ENCODE data around the gene DOCK4.
A peak's percentile ranks its signal among the peaks of the same experiment; 100 is the strongest.

Gene DOCK4

GRCh38 chr7:111730476-111731300, 475.5 kb downstream of the DOCK4 start:
- Histone ChIP-seq H3K27me3 (ENCODE audit: control insufficient read depth, insufficient read depth, low read length) (no peaks in the 10 kb centered on the region), H3K4me1 (ENCODE audit: control insufficient read depth, insufficient read depth, low read length) (no peaks in the 10 kb centered on the region), H3K9ac (ENCODE audit: low read depth, low read length) (no peak overlapping the region), H3K4me3 (ENCODE audit: low read depth, low read length) (no peak overlapping the region), H3K9me3 (ENCODE audit: control insufficient read depth, insufficient read depth, low read length) (no peaks in the 10 kb centered on the region), H3K36me3 (ENCODE audit: control insufficient read depth, insufficient read depth, low read length) (peaks cover 2% of the 10 kb centered on the region)

DNA sequence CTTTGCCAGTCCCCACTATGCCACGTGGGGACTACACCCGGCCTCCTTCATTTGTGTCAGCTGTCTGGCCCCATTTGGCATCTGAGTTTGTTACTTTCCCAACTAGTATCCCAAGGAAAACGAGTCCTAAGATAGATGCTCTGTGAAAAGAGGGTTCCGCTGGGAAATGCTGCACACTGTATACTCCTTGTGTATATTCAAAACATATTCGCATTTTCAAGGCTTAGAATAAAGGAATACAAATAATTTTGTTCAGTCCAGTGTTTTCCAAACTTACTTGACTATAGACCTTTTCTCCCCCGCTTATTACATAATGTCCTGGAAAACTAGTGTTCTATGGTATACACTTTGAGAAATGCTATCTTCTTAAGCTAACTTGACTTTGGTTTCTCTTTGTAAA, 476.1 kb downstream of the DOCK4 start:
- H3K27me3 ChIP-seq (ENCODE audit: control insufficient read depth, insufficient read depth, low read length) = no peaks in the 10 kb centered on the region
- H3K4me1 ChIP-seq (ENCODE audit: control insufficient read depth, insufficient read depth, low read length) = no peaks in the 10 kb centered on the region
- H3K36me3 ChIP-seq (ENCODE audit: control insufficient read depth, insufficient read depth, low read length) = peaks cover 2% of the 10 kb centered on the region
- no peak overlapping the region for H3K9ac ChIP-seq (ENCODE audit: low read depth, low read length)
- no peak overlapping the region for H3K4me3 ChIP-seq (ENCODE audit: low read depth, low read length)
- H3K9me3 ChIP-seq (ENCODE audit: control insufficient read depth, insufficient read depth, low read length) = no peaks in the 10 kb centered on the region

DNA sequence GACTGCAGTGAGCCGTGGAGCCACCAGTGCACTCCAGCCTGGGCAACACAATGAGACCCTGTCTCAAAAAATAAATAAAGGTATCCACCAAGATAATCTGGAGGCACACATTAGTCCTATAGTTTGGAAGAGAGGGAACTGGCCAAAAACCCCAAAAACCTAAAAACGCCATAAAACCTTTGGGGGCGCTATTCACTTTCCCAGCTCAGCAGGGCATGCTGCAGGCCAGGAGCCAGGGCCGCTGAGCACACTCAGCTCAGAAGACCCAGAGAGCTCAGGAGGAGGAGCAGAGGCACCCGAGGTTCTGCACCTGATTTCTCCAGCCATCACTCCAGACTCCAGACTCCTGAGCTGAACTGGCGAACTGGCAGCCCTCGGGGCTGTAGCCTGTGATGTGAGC, 476.7 kb downstream of the DOCK4 start:
- Histone ChIP-seq H3K27me3 (ENCODE audit: control insufficient read depth, insufficient read depth, low read length) (no peaks in the 10 kb centered on the region), H3K4me3 (ENCODE audit: low read depth, low read length) (no peak overlapping the region), H3K4me1 (ENCODE audit: control insufficient read depth, insufficient read depth, low read length) (no peaks in the 10 kb centered on the region), H3K9me3 (ENCODE audit: control insufficient read depth, insufficient read depth, low read length) (no peaks in the 10 kb centered on the region), H3K36me3 (ENCODE audit: control insufficient read depth, insufficient read depth, low read length) (peaks cover 2% of the 10 kb centered on the region), H3K9ac (ENCODE audit: low read depth, low read length) (no peak overlapping the region)

DNA sequence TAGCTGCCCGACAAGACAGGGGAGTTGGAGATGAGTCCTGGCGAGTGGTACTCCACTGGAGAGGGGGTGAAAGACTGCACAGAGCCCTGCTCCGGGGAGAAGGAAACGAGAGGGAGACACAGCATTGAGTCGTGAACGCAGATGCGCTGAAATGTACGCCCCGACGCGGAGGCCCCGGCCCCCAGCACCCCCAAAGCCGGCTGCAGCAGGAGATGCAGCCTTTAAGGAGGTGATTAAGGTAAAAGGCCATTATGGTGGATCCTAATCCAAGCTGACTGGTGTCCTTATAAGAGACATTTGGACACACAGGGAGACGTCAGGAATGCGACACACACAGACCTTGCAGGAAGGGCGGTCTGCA, 477.6 kb downstream of the DOCK4 start:
- peaks cover 2% of the 10 kb centered on the region for H3K36me3 ChIP-seq (ENCODE audit: control insufficient read depth, insufficient read depth, low read length)
- peak overlapping the region; percentile 8 for H3K9ac ChIP-seq (ENCODE audit: low read depth, low read length)
- H3K4me3 ChIP-seq (ENCODE audit: low read depth, low read length) = peak overlapping the region; percentile 23
- H3K9me3 ChIP-seq (ENCODE audit: control insufficient read depth, insufficient read depth, low read length) = no peaks in the 10 kb centered on the region
- no peaks in the 10 kb centered on the region for H3K4me1 ChIP-seq (ENCODE audit: control insufficient read depth, insufficient read depth, low read length)
- no peaks in the 10 kb centered on the region for H3K27me3 ChIP-seq (ENCODE audit: control insufficient read depth, insufficient read depth, low read length)

- Histone ChIP-seq H3K36me3 (ENCODE audit: control insufficient read depth, insufficient read depth, low read length) (peaks cover 2% of the 10 kb centered on the region), H3K4me1 (ENCODE audit: control insufficient read depth, insufficient read depth, low read length) (no peaks in the 10 kb centered on the region), H3K9ac (ENCODE audit: low read depth, low read length) (peak overlapping the region; percentile 8), H3K27me3 (ENCODE audit: control insufficient read depth, insufficient read depth, low read length) (no peaks in the 10 kb centered on the region), H3K4me3 (ENCODE audit: low read depth, low read length) (peak overlapping the region; percentile 23), H3K9me3 (ENCODE audit: control insufficient read depth, insufficient read depth, low read length) (no peaks in the 10 kb centered on the region)
These were observed 478.1 kb downstream of the DOCK4 start for GRCh38 chr7:111727905-111728634.

DNA sequence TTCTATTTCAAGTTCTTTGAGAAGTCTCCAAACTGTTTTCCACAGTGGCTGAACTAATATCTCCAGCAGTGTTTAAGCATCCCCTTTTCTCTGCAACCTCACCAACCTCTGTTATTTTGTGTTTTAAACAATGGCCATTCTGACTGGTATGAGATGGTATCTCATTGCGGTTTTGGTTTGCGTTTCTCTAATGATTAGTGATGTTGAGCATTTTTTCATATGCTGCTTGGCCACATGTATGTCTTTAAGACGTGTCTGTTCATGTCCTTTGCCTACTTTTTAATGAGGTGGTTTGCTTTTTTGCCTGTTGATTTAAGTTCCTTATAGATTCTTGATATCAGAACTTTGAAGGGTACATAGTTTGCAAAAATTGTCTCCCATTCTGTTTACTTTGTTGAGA, 487.3 kb downstream of the DOCK4 start:
- no peak overlapping the region for H3K9ac ChIP-seq (ENCODE audit: low read depth, low read length)
- H3K9me3 ChIP-seq (ENCODE audit: control insufficient read depth, insufficient read depth, low read length) = peaks cover 3% of the 10 kb centered on the region
- no peaks in the 10 kb centered on the region for H3K27me3 ChIP-seq (ENCODE audit: control insufficient read depth, insufficient read depth, low read length)
- no peaks in the 10 kb centered on the region for H3K36me3 ChIP-seq (ENCODE audit: control insufficient read depth, insufficient read depth, low read length)
- no peak overlapping the region for H3K4me3 ChIP-seq (ENCODE audit: low read depth, low read length)
- H3K4me1 ChIP-seq (ENCODE audit: control insufficient read depth, insufficient read depth, low read length) = no peaks in the 10 kb centered on the region

GRCh38 chr7:111711426-111712065, 494.7 kb downstream of the DOCK4 start:
- no peaks in the 10 kb centered on the region for H3K27me3 ChIP-seq (ENCODE audit: control insufficient read depth, insufficient read depth, low read length)
- H3K9me3 ChIP-seq (ENCODE audit: control insufficient read depth, insufficient read depth, low read length) = no peaks in the 10 kb centered on the region
- no peak overlapping the region for H3K4me3 ChIP-seq (ENCODE audit: low read depth, low read length)
- H3K4me1 ChIP-seq (ENCODE audit: control insufficient read depth, insufficient read depth, low read length) = no peaks in the 10 kb centered on the region
- no peak overlapping the region for H3K9ac ChIP-seq (ENCODE audit: low read depth, low read length)
- H3K36me3 ChIP-seq (ENCODE audit: control insufficient read depth, insufficient read depth, low read length) = no peaks in the 10 kb centered on the region

DNA sequence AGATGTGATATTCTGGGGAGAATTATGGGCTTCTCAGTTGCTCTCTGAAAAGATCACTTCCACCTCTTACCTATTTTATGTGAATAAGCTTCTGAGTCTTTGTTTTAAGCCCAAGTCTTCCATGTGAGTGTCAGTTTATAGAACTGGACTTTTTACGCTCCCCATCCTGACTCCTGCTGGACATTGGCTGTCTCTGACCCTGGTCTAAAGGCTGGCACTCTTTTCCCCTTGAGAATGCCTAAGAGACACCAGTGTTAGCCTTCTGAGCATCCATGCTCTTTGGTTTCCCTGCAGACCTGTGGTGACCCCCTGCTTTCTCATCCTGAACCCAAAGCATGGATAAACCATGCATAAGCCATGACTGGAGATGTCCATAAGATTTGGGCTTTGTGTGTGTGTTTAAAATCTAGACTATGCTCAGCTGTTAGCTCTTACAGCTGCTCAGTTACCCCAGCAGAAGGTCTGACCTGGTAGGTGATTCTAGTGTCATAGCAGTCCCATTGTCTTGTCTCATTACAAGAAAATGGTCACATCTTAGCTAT, 495.3 kb downstream of the DOCK4 start:
- no peaks in the 10 kb centered on the region for H3K9me3 ChIP-seq (ENCODE audit: control insufficient read depth, insufficient read depth, low read length)
- H3K4me1 ChIP-seq (ENCODE audit: control insufficient read depth, insufficient read depth, low read length) = no peaks in the 10 kb centered on the region
- no peak overlapping the region for H3K4me3 ChIP-seq (ENCODE audit: low read depth, low read length)
- no peaks in the 10 kb centered on the region for H3K27me3 ChIP-seq (ENCODE audit: control insufficient read depth, insufficient read depth, low read length)
- no peaks in the 10 kb centered on the region for H3K36me3 ChIP-seq (ENCODE audit: control insufficient read depth, insufficient read depth, low read length)
- H3K9ac ChIP-seq (ENCODE audit: low read depth, low read length) = no peak overlapping the region

GRCh38 chr7:111708072-111708471, 498.1 kb downstream of the DOCK4 start:
- no peak overlapping the region for H3K4me3 ChIP-seq (ENCODE audit: low read depth, low read length)
- no peaks in the 10 kb centered on the region for H3K4me1 ChIP-seq (ENCODE audit: control insufficient read depth, insufficient read depth, low read length)
- no peaks in the 10 kb centered on the region for H3K27me3 ChIP-seq (ENCODE audit: control insufficient read depth, insufficient read depth, low read length)
- no peaks in the 10 kb centered on the region for H3K36me3 ChIP-seq (ENCODE audit: control insufficient read depth, insufficient read depth, low read length)
- no peaks in the 10 kb centered on the region for H3K9me3 ChIP-seq (ENCODE audit: control insufficient read depth, insufficient read depth, low read length)
- H3K9ac ChIP-seq (ENCODE audit: low read depth, low read length) = no peak overlapping the region

GRCh38 chr7:111705807-111706206, 500.4 kb downstream of the DOCK4 start:
- Histone ChIP-seq H3K4me1 (ENCODE audit: control insufficient read depth, insufficient read depth, low read length) (no peaks in the 10 kb centered on the region), H3K27me3 (ENCODE audit: control insufficient read depth, insufficient read depth, low read length) (no peaks in the 10 kb centered on the region), H3K9ac (ENCODE audit: low read depth, low read length) (no peak overlapping the region), H3K36me3 (ENCODE audit: control insufficient read depth, insufficient read depth, low read length) (no peaks in the 10 kb centered on the region), H3K9me3 (ENCODE audit: control insufficient read depth, insufficient read depth, low read length) (no peaks in the 10 kb centered on the region), H3K4me3 (ENCODE audit: low read depth, low read length) (no peak overlapping the region)

- Histone ChIP-seq H3K9ac (ENCODE audit: low read depth, low read length) (no peak overlapping the region), H3K27me3 (ENCODE audit: control insufficient read depth, insufficient read depth, low read length) (no peaks in the 10 kb centered on the region), H3K4me3 (ENCODE audit: low read depth, low read length) (no peak overlapping the region), H3K36me3 (ENCODE audit: control insufficient read depth, insufficient read depth, low read length) (no peaks in the 10 kb centered on the region), H3K4me1 (ENCODE audit: control insufficient read depth, insufficient read depth, low read length) (no peaks in the 10 kb centered on the region), H3K9me3 (ENCODE audit: control insufficient read depth, insufficient read depth, low read length) (no peaks in the 10 kb centered on the region)
These were observed 508.4 kb downstream of the DOCK4 start for GRCh38 chr7:111697771-111698170.
